BJ (cell line): ENCODE measurements around the gene DLG2. TPM values are rescaled to one million over a fixed set of nuclear protein-coding genes. Genes with fewer than 3 reads are reported as not detected.

ENCODE experiments used
- CTCF ChIA-PET: fragments of 350-600 bp; formaldehyde crosslinking; extraction: SDS; loops from one replicate; lab custom pipeline; 2021; ENCODE audit warnings: antibody characterized with exemption, inconsistent platforms; lab: Yijun Ruan, JAX
- POLR2A ChIA-PET: fragments of 300-600 bp; sonication (Branson Sonifier 250); formaldehyde crosslinking; extraction: SDS; loops from one replicate; lab custom pipeline; 2021; ENCODE audit warnings: antibody characterized with exemption; lab: Charles Lee
- DNase-seq: peaks from one replicate; pipeline ENCODE4 v3.0.0-alpha.2; 2011; ENCODE audit warnings: low read depth
- H3K27me3 ChIP-seq: 2 replicates; pipeline ENCODE4 v1.6.0; 2011; ENCODE audit warnings: low read length; ENCODE audit not compliant: control insufficient read depth, insufficient read depth
- H3K36me3 ChIP-seq: 2 replicates; pipeline ENCODE4 v1.5.1; 2011; ENCODE audit warnings: low read length; ENCODE audit not compliant: control insufficient read depth, insufficient read depth
- H3K4me3 ChIP-seq: 2 replicates; pipeline ENCODE4 v1.5.1; 2011; ENCODE audit warnings: low read depth, mild to moderate bottlenecking, control low read depth, low read length
- CTCF ChIP-seq: IDR thresholded peaks from 2 replicates; pipeline ENCODE4 v1.5.1; 2011; ENCODE audit warnings: low read depth, mild to moderate bottlenecking, control low read depth, inconsistent platforms, low read length, moderate library complexity; ENCODE audit not compliant: insufficient read depth
- polyA plus RNA-seq: library from polyadenylated mRNA; depleted of rRNA; stranded (reverse); fragments of >200 nt; gene quantifications from 2 replicates; pipeline ENCODE4 v1.2.3, GENCODE V29; 2011

The DLG2 gene
- polyA plus RNA-seq, 1 experiment = 0.28 TPM

GRCh38 chr11:83568516-83568915, 2058.6 kb downstream of the DLG2 start:
- POLR2A ChIA-PET = no interaction called here
- no peak overlapping the region for H3K4me3 ChIP-seq
- DNase-seq = no peak
- TF ChIP-seq CTCF = no peak
- CTCF ChIA-PET = interaction anchor here (1.2 kb wide), 1 partner anchor 11 kb away, joined by 3 read pairs; no protein-coding TSS in a partner anchor
- H3K27me3 ChIP-seq = no peaks in the 10 kb centered on the region
- H3K36me3 ChIP-seq = no peaks in the 10 kb centered on the region

- peak; percentile 46 for DNase-seq
- no peak overlapping the region for H3K4me3 ChIP-seq
- no peaks in the 10 kb centered on the region for H3K27me3 ChIP-seq
- H3K36me3 ChIP-seq = no peaks in the 10 kb centered on the region
- ChIA-PET POLR2A (no interaction called here), CTCF (no interaction called here)
- no peak for TF ChIP-seq CTCF
Measured at GRCh38 chr11:83566950-83567349, 2060.2 kb downstream of the DLG2 start.

- DNase-seq = no peak
- CTCF ChIA-PET = no interaction called here
- H3K36me3 ChIP-seq = no peaks in the 10 kb centered on the region
- no peak for TF ChIP-seq CTCF
- POLR2A ChIA-PET = no interaction called here
- H3K4me3 ChIP-seq = no peak overlapping the region
- no peaks in the 10 kb centered on the region for H3K27me3 ChIP-seq
Measured at GRCh38 chr11:83564870-83565269, 2062.3 kb downstream of the DLG2 start.

- no peaks in the 10 kb centered on the region for H3K36me3 ChIP-seq
- H3K27me3 ChIP-seq = no peaks in the 10 kb centered on the region
- DNase-seq = no peak
- ChIA-PET CTCF (no interaction called here), POLR2A (no interaction called here)
- no peak for TF ChIP-seq CTCF
- H3K4me3 ChIP-seq = no peak overlapping the region
Measured at GRCh38 chr11:83558281-83558680, 2068.9 kb downstream of the DLG2 start.

GRCh38 chr11:83557653-83558052, 2069.5 kb downstream of the DLG2 start:
- ChIA-PET CTCF (no interaction called here), POLR2A (no interaction called here)
- DNase-seq = no peak
- H3K4me3 ChIP-seq = no peak overlapping the region
- H3K36me3 ChIP-seq = no peaks in the 10 kb centered on the region
- no peak for TF ChIP-seq CTCF
- H3K27me3 ChIP-seq = no peaks in the 10 kb centered on the region
